Heart right ventricle (tissue), 16 donors: Measurements from ENCODE around the gene SMAD4. TPM values are rescaled to one million over a fixed set of nuclear protein-coding genes. Genes with fewer than 3 reads are reported as not detected.

Experiments
- ATAC-seq, 8 donors: fragments of 200-7000 bp; cut with Tn5 transposase; one replicate each; pipeline ENCODE4 v1.9.1; 2020; ENCODE audit warnings: mild to moderate bottlenecking in 8 of 8, moderate library complexity in 8 of 8, moderate number of reproducible peaks in 1 of 8
- DNase-seq, 2 donors: peaks; one replicate each; pipeline ENCODE4 v3.0.0-alpha.2; 2020
- H3K27ac ChIP-seq, 10 donors: fragments of 200-600 bp; sonication (generic) in 2 of 10; one replicate each; pipeline versions ENCODE4 v1.5.0 to v1.8.0; 2020 to 2022; ENCODE audit warnings: mild to moderate bottlenecking in 3 of 10
- H3K27me3 ChIP-seq, 7 donors: fragments of 200-600 bp; one replicate each; pipeline ENCODE4 v1.8.0; 2021 to 2022; ENCODE audit warnings: mild to moderate bottlenecking in 2 of 7
- H3K36me3 ChIP-seq, 9 donors: fragments of 200-600 bp; sonication (generic) in 1 of 9; one replicate each; pipeline versions ENCODE4 v1.5.0 to v1.8.0; 2020 to 2022; ENCODE audit warnings: mild to moderate bottlenecking in 2 of 9
- H3K4me1 ChIP-seq, 9 donors: fragments of 200-600 bp; sonication (generic) in 1 of 9; one replicate each; pipeline versions ENCODE4 v1.5.0 to v1.8.0; 2020 to 2022; ENCODE audit warnings: mild to moderate bottlenecking in 4 of 9
- H3K4me3 ChIP-seq, 10 donors: fragments of 200-600 bp; sonication (generic) in 2 of 10; one replicate each; pipeline versions ENCODE4 v1.5.0 to v1.8.0; 2020 to 2022; ENCODE audit warnings: mild to moderate bottlenecking in 7 of 10, moderate library complexity in 2 of 10
- H3K9me3 ChIP-seq, 11 donors: fragments of 200-600 bp in 10 of 11; sonication (generic) in 2 of 11; one replicate each; pipeline versions ENCODE4 v1.5.0 to v1.8.0; 2013 to 2022; ENCODE audit warnings: mild to moderate bottlenecking in 2 of 11, control low read depth in 1 of 11, moderate library complexity in 1 of 11
- CTCF ChIP-seq, 9 donors: fragments of 200-600 bp; sonication (generic) in 2 of 9; IDR thresholded peaks; one replicate each; pipeline versions ENCODE4 v1.5.0 to v1.8.0; 2021 to 2022; ENCODE audit warnings: antibody characterized with exemption in 9 of 9, mild to moderate bottlenecking in 5 of 9, moderate library complexity in 1 of 9
- WGBS, 2 donors: extraction: QIAGEN DNeasy Blood & Tissue Kit; methylation state at CpG; one replicate each; pipeline ENCODE4 v1.1.7; 2013; ENCODE audit warnings: inconsistent platforms in 1 of 2; 5-methylcytosine and 5-hydroxymethylcytosine counted together
- intact Hi-C, 10 donors: fragments of 100-400 bp; cut with DNase I; formaldehyde crosslinking; loops; one replicate each; pipeline versions ENCODE4 v1.11.1 to v1.14.2; 2022
- polyA plus RNA-seq, 2 donors: library from polyadenylated mRNA; stranded (reverse); fragments of 200-250 nt; gene quantifications; one replicate each; pipeline ENCODE4 v1.2.3, GENCODE V29; 2013
- total RNA-seq, 10 donors: library from RNA; stranded (reverse); fragmentation: NEBNext Ultra II Directional in 3 of 10; extraction: Animal tissue kit (Norgen Biotek cat#: 25700) in 3 of 10; gene quantifications; one replicate each; pipeline versions ENCODE4 v1.2.1 to v1.2.4, GENCODE V29; 2021 to 2023
- donor health status: Arrhythmogenic right ventricular cardiomyopathy.
- donor health status: ischemic (EF 13 %, LVEDD 7.1; RV severe dilation, severe dysfunction).
- donor health status: healthy with polysubstance abuse.
- donor health status: DM: no; HTN: yes; CAD: no.
- donor health status: DM: no; HTN: no; CAD: no.
- donor health status: ischemic (EF 25% LVEDD 6.9; RV normal size, moderate dysfunction).
- donor health status: ischemic (EF 25% LVEDD 5.7; RV mildly dilated, moderate dysfunction).
- donor health status: healthy.
- donor health status: DM: yes; HTN: yes; CAD: no.
- donor health status: Ischemic cardiomyopathy.
- donor health status: ischemic (EF 35%, LVEDD 5.7; RV mildly dilated, moderate dysfunction).
- donor health status: nonischemic (EF 11% LVEDD 7.7; RV severe dilation, severe dysfunction).
- donor health status: DM: yes; HTN: yes; CAD: no.
- donor health status: PGD.
- donor health status: ischemic (EF 29% LVEDD 5.4; RV normal size, mild dysfunction).
- donor health status: nonischemic (EF 23%, LVEDD 6.1; RV moderate dilation, normal function).

SMAD4 gene
- total and polyA plus RNA-seq, 12 donors = 11.7 to 110 (median 85.4) TPM

- H3K9me3 ChIP-seq = no peaks in the 10 kb centered on the region
- WGBS, 2 donors = 16 to 18% methylated on average over 2 of the region's 2 CpGs
- H3K36me3 ChIP-seq = peaks cover 0 to 34% (median 7%) of the 10 kb centered on the region in 9 donors
- intact Hi-C loops = loop anchor here in 3 of 10 donors (5.0 to 10.0 kb wide), 3 partner anchors 78 to 760 kb away; partner anchors contain the start of genes CXXC1 (in 1 of the 3), ELAC1 (in 1 of the 3) and MBD1 (in 1 of the 3)
- peak in 2 of 8 donors; percentile 37 to 56 for ATAC-seq
- H3K27me3 ChIP-seq = no peaks in the 10 kb centered on the region
- no peak for DNase-seq
- peaks cover 6 to 73% (median 58%) of the 10 kb centered on the region in 9 donors for H3K4me1 ChIP-seq
- H3K27ac ChIP-seq = peak overlapping the region in 3 of 10 donors; percentile 3 to 14 (median 10)
- TF ChIP-seq CTCF (IDR thresholded peaks at IDR 0.05) = no peak
- peak overlapping the region in 2 of 10 donors; percentile 5 to 10 for H3K4me3 ChIP-seq
Observed at GRCh38 chr18:51044928-51045585, 15.0 kb downstream of the SMAD4 start.

- H3K4me1 ChIP-seq = peaks cover 6 to 51% (median 34%) of the 10 kb centered on the region in 9 donors
- no peak for DNase-seq
- H3K9me3 ChIP-seq = no peaks in the 10 kb centered on the region
- 94 to 97% methylated on average over 1 of the region's 1 CpG for WGBS, 2 donors
- peaks cover 0 to 61% (median 7%) of the 10 kb centered on the region in 9 donors for H3K36me3 ChIP-seq
- intact Hi-C loops = loop anchor here in 3 of 10 donors (5.0 to 10.0 kb wide), 3 partner anchors 81 to 763 kb away; partner anchors contain the start of genes CXXC1 (in 1 of the 3), ELAC1 (in 1 of the 3) and MBD1 (in 1 of the 3)
- no peak for ATAC-seq
- no peak overlapping the region for H3K27ac ChIP-seq
- no peak for TF ChIP-seq CTCF (IDR thresholded peaks at IDR 0.05)
- no peaks in the 10 kb centered on the region for H3K27me3 ChIP-seq
- no peak overlapping the region for H3K4me3 ChIP-seq
Observed at GRCh38 chr18:51048190-51048589, 18.2 kb downstream of the SMAD4 start.

GRCh38 chr18:51049137-51049536 is 19.1 kb downstream of the SMAD4 start:
- H3K27me3 ChIP-seq = no peaks in the 10 kb centered on the region
- no peak overlapping the region for H3K4me3 ChIP-seq
- ATAC-seq = no peak
- H3K4me1 ChIP-seq = peaks cover 6 to 49% (median 32%) of the 10 kb centered on the region in 9 donors
- WGBS, 2 donors = 98% methylated on average over 2 of the region's 2 CpGs
- no peaks in the 10 kb centered on the region for H3K9me3 ChIP-seq
- H3K36me3 ChIP-seq = peaks cover 0 to 61% (median 7%) of the 10 kb centered on the region in 9 donors
- no peak for TF ChIP-seq CTCF (IDR thresholded peaks at IDR 0.05)
- DNase-seq = no peak
- no peak overlapping the region for H3K27ac ChIP-seq
- intact Hi-C loops = loop anchor here in 3 of 10 donors (5.0 to 10.0 kb wide), 3 partner anchors 82 to 764 kb away; partner anchors contain the start of genes CXXC1 (in 1 of the 3), ELAC1 (in 1 of the 3) and MBD1 (in 1 of the 3)

- peaks cover 0 to 34% (median 11%) of the 10 kb centered on the region in 9 donors for H3K4me1 ChIP-seq
- peak; percentile 65 to 83 (median 75) for TF ChIP-seq CTCF (IDR thresholded peaks at IDR 0.05)
- H3K36me3 ChIP-seq = peaks cover 0 to 79% (median 17%) of the 10 kb centered on the region in 9 donors
- peak; percentile 67 to 84 (median 76) for ATAC-seq
- H3K4me3 ChIP-seq = no peak overlapping the region
- WGBS, 2 donors = 41 to 44% methylated on average over 2 of the region's 2 CpGs
- no peak overlapping the region for H3K27ac ChIP-seq
- no peak for DNase-seq
- H3K27me3 ChIP-seq = no peaks in the 10 kb centered on the region
- H3K9me3 ChIP-seq = no peaks in the 10 kb centered on the region
- intact Hi-C loops = loop anchor here in 9 of 10 donors (1.0 to 10.0 kb wide), 8 partner anchors 84 to 236 kb away; partner anchors contain the start of genes MRO (in 4 of the 9) and ELAC1 (in 1 of the 9)
Observed at GRCh38 chr18:51051105-51051712, 21.2 kb downstream of the SMAD4 start.
